GM21737 (cell line): ENCODE results near the gene NDUFAF8.

Source experiments
- ATAC-seq: cut with Tn5 transposase; IDR thresholded peaks from one replicate; pipeline ENCODE4 v1.9.1; 2021; ENCODE audit warnings: mild to moderate bottlenecking, moderate library complexity; ENCODE audit not compliant: unreplicated experiment

Gene NDUFAF8

DNA sequence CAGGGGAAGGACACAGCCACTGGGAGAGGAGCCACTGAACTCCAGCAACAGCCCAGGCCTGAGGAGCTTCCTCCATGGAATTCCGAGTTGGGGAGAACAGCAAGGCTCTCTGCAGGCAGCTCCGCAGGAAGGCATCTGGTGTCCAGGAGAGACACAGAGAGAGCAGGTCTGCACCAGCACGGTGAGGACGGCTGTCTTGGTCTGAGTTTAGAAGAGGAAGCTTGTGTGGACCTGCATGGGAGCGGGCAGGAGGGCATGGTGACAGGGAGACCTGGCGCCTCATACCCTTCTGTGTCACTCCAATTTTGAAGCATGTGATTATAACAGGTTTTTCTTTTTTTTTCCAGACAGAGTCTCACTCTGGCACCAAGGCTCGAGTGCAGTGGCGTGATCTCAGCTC, 49.6 kb downstream of the NDUFAF8 start:
- ATAC-seq = no peak

DNA sequence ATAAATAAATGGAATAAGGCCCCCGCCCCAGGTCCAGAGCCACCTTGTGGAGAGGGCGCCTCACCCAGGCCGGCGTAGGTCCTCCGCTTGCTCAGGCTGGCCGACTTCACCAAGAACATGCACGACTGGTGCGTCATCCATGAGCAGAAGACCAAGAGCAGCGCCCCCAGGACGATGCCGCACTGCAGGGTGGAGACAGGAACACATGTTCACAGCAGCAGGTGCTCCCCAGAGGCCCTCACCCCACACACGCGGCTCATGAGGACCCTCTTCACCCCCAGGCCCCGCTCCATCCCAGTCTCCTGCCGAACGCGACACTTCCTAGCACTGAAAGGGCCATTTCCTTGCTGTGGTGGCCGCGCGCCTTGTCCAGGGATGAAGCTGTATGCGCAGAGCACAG, 50.5 kb downstream of the NDUFAF8 start:
- ATAC-seq = no peak

GRCh38 chr17:81290230-81290629, 51.1 kb downstream of the NDUFAF8 start:
- ATAC-seq = no peak
